Measurements from ENCODE around the gene ERBIN. TPM values are rescaled to one million over a fixed set of nuclear protein-coding genes. Genes with fewer than 3 reads are reported as not detected.

Gene ERBIN
- total and polyA plus RNA-seq, 2 of the 13 experiments (the other 11 are each of a cell fraction or from before 2014, with no cell fraction given): 14.4 to 41.7 TPM

- Histone ChIP-seq H3K36me3 (replicated peaks in 1 of 2; ENCODE audit: control insufficient read depth in 1 of 2, insufficient read depth in 2 of 2, low read length in 2 of 2) (peaks cover 2 to 24% of the 10 kb centered on the region in 2 experiments; a peak in 1 of 5 replicates), H3K27me3 (ENCODE audit: control insufficient read depth in 1 of 2, insufficient read depth in 2 of 2, low read length in 2 of 2) (no peaks in the 10 kb centered on the region), H4K20me1 (ENCODE audit: insufficient read depth, low read length) (no peaks in the 10 kb centered on the region), H2AFZ (ENCODE audit: low read length) (no peak overlapping the region), H3K4me1 (ENCODE audit: insufficient read depth, low read length) (no peaks in the 10 kb centered on the region), H3K4me3 (replicated peaks in 1 of 3; ENCODE audit: insufficient read depth in 1 of 3, low read depth in 2 of 3, low read length in 3 of 3) (no peak overlapping the region), H3K4me2 (ENCODE audit: low read depth, low read length) (no peak overlapping the region), H3K79me2 (ENCODE audit: insufficient read depth, low read length) (peaks cover 20% of the 10 kb centered on the region), H3K27ac (ENCODE audit: extremely low read length, insufficient read depth, low read length) (no peak overlapping the region), H3K9me3 (ENCODE audit: low read length) (no peaks in the 10 kb centered on the region), H3K9ac (ENCODE audit: insufficient read depth, low read depth, low read length) (no peak overlapping the region)
- FAIRE-seq (no peak), ATAC-seq (no peak), DNase-seq (ENCODE audit: low spot score) (no peak)
- POLR2A ChIA-PET: no interaction called here
- intact Hi-C loops (cut with micrococcal nuclease; ENCODE audit: unreplicated experiment): no loop called here
- BruUV-seq (replicated peaks): no TSS peak
- CTCF ChIA-PET (ENCODE audit: low intra/inter-chr PET ratio, low total read pairs): no interaction called here
- 98% methylated on average over 9 of the region's 9 CpGs for whole genome bisulfite sequencing (ENCODE audit: low lambda C conversion rate)
- in situ Hi-C loops (cut with HindIII; ENCODE audit: extremely low pct_ligation_motif_present, low pct_unique_long_range_greater_than_20kb): no loop called here
- TF ChIP-seq MBD4 (IDR thresholded peaks at IDR 0.05; ENCODE audit: borderline replicate concordance, low read length): no peak
- TF ChIP-seq CHD2 (IDR thresholded peaks at IDR 0.05; ENCODE audit: low read depth, low read length): no peak
- no peak for TF ChIP-seq THAP9 (CRISPR knock-in tag; IDR thresholded peaks at IDR 0.05; ENCODE audit: borderline replicate concordance)
- no peak for TF ChIP-seq TFDP1 (CRISPR knock-in tag; IDR thresholded peaks at IDR 0.05; ENCODE audit: borderline replicate concordance)
- TF ChIP-seq ETV5 (CRISPR knock-in tag; IDR thresholded peaks at IDR 0.05; ENCODE audit: borderline replicate concordance): no peak
- TF ChIP-seq ZBTB14 (CRISPR knock-in tag; IDR thresholded peaks at IDR 0.05): no peak
- no peak for TF ChIP-seq POLR2G (IDR thresholded peaks at IDR 0.05; ENCODE audit: low read depth, low read length)
- no peak for TF ChIP-seq NKX3-1 (CRISPR knock-in tag; IDR thresholded peaks at IDR 0.05)
- no peak for TF ChIP-seq NONO (IDR thresholded peaks at IDR 0.05)
- no peak for TF ChIP-seq NONO (CRISPR knock-in tag; conservative IDR thresholded peaks at IDR 0.05)
- no peak for TF ChIP-seq TGIF2 (CRISPR knock-in tag; IDR thresholded peaks at IDR 0.05)
- no peak for TF ChIP-seq FOXA3 (CRISPR knock-in tag; IDR thresholded peaks at IDR 0.05)
- no peak for TF ChIP-seq ZKSCAN1 (IDR thresholded peaks at IDR 0.05; ENCODE audit: low read length)
- TF ChIP-seq CEBPZ (IDR thresholded peaks at IDR 0.05; ENCODE audit: low read length): no peak
- no peak for TF ChIP-seq ARID3A (IDR thresholded peaks at IDR 0.05; ENCODE audit: low read depth, low read length)
Measured at GRCh38 chr5:65999061-65999723, 72.8 kb downstream of the ERBIN start.

Measured in HepG2 (cell line).